ENCODE data around the gene HABP2. TPM values are rescaled to one million over a fixed set of nuclear protein-coding genes. Genes with fewer than 3 reads are reported as not detected.

The HABP2 gene
- total RNA-seq, 1 donor from 2014 or later: not detected

GRCh38 chr10:113616244-113617074, 63.6 kb downstream of the HABP2 start:
- no peaks in the 10 kb centered on the region for H3K36me3 Mint-ChIP-seq (ENCODE audit: low read depth)
- peak; percentile 36 for DNase-seq (ENCODE audit: low read depth, low spot score)
- no peak overlapping the region for H3K27ac Mint-ChIP-seq (ENCODE audit: unreplicated experiment)
- peaks cover 5% of the 10 kb centered on the region for H3K27me3 Mint-ChIP-seq (ENCODE audit: low read depth)
- peaks cover 69% of the 10 kb centered on the region for H3K4me1 Mint-ChIP-seq
- TF ChIP-seq CTCF (conservative IDR thresholded peaks at IDR 0.05): peak; percentile 60
- no peaks in the 10 kb centered on the region for H3K9me3 Mint-ChIP-seq
- peak overlapping the region; percentile 42 for H3K4me3 Mint-ChIP-seq

- TF ChIP-seq CTCF (conservative IDR thresholded peaks at IDR 0.05): no peak
- Mint-ChIP-seq H3K4me3 (peak overlapping the region; percentile 42), H3K36me3 (ENCODE audit: low read depth) (no peaks in the 10 kb centered on the region), H3K4me1 (peaks cover 63% of the 10 kb centered on the region), H3K9me3 (no peaks in the 10 kb centered on the region), H3K27me3 (ENCODE audit: low read depth) (peaks cover 7% of the 10 kb centered on the region), H3K27ac (ENCODE audit: unreplicated experiment) (no peak overlapping the region)
- no peak for DNase-seq (ENCODE audit: low read depth, low spot score)
These were observed 64.2 kb downstream of the HABP2 start for GRCh38 chr10:113617086-113617485.

- no peak overlapping the region for H3K4me3 Mint-ChIP-seq
These were observed 65.5 kb downstream of the HABP2 start for GRCh38 chr10:113618338-113618737.

GRCh38 chr10:113619401-113619800, 66.5 kb downstream of the HABP2 start:
- peaks cover 46% of the 10 kb centered on the region for H3K4me1 Mint-ChIP-seq
- H3K27ac Mint-ChIP-seq (ENCODE audit: unreplicated experiment): no peak overlapping the region
- H3K4me3 Mint-ChIP-seq: no peak overlapping the region
- no peaks in the 10 kb centered on the region for H3K36me3 Mint-ChIP-seq (ENCODE audit: low read depth)
- H3K9me3 Mint-ChIP-seq: no peaks in the 10 kb centered on the region
- TF ChIP-seq CTCF (conservative IDR thresholded peaks at IDR 0.05): no peak
- peaks cover 12% of the 10 kb centered on the region for H3K27me3 Mint-ChIP-seq (ENCODE audit: low read depth)
- DNase-seq (ENCODE audit: low read depth, low spot score): no peak

More at GRCh38 chr10:113618338-113618737, 65.5 kb downstream of the HABP2 start:
- no peak for DNase-seq (ENCODE audit: low read depth, low spot score)
- H3K27ac Mint-ChIP-seq (ENCODE audit: unreplicated experiment): no peak overlapping the region
- H3K27me3 Mint-ChIP-seq (ENCODE audit: low read depth): peaks cover 12% of the 10 kb centered on the region
- H3K9me3 Mint-ChIP-seq: no peaks in the 10 kb centered on the region
- H3K36me3 Mint-ChIP-seq (ENCODE audit: low read depth): no peaks in the 10 kb centered on the region
- H3K4me1 Mint-ChIP-seq: peaks cover 55% of the 10 kb centered on the region
- no peak for TF ChIP-seq CTCF (conservative IDR thresholded peaks at IDR 0.05)

GRCh38 chr10:113620511-113620910, 67.7 kb downstream of the HABP2 start:
- H3K4me1 Mint-ChIP-seq: peaks cover 36% of the 10 kb centered on the region
- no peaks in the 10 kb centered on the region for H3K9me3 Mint-ChIP-seq
- H3K27me3 Mint-ChIP-seq (ENCODE audit: low read depth): peaks cover 14% of the 10 kb centered on the region
- no peak overlapping the region for H3K27ac Mint-ChIP-seq (ENCODE audit: unreplicated experiment)
- no peak overlapping the region for H3K4me3 Mint-ChIP-seq
- no peaks in the 10 kb centered on the region for H3K36me3 Mint-ChIP-seq (ENCODE audit: low read depth)
- no peak for TF ChIP-seq CTCF (conservative IDR thresholded peaks at IDR 0.05)
- no peak for DNase-seq (ENCODE audit: low read depth, low spot score)
